ENCODE data around the gene ITGB2.

ITGB2 gene

DNA sequence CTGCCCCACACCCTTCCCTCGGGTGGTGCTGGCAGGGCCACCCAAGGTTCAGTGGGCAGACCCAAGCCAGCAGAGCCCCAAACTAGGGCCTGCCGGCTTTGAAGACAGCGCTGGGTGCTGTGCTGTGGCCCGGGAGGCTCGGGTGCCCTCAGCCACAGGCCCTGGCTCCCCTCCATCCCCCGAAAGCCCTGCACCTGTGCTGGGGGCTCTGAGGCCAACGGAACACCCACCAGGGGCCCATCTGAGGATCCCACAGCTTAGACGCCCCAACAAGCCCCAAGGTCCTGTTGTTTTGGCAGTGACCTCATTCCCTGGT lies 8.6 kb downstream of the ITGB2 start:
- Histone ChIP-seq H3K4me1 (ENCODE audit: control insufficient read depth, low read length) (peaks cover 19% of the 10 kb centered on the region), H3K4me2 (ENCODE audit: low read length) (no peak overlapping the region), H3K27ac (ENCODE audit: low read depth, low read length) (no peak overlapping the region), H3K4me3 (ENCODE audit: low read length) (no peak overlapping the region), H3K9me2 (replicated peaks; ENCODE audit: control insufficient read depth, low read length) (no peaks in the 10 kb centered on the region), H3K36me3 (ENCODE audit: control insufficient read depth, low read length) (no peaks in the 10 kb centered on the region), H3K9me3 (ENCODE audit: control insufficient read depth, insufficient read depth, low read length) (no peaks in the 10 kb centered on the region), H3K27me3 (ENCODE audit: control insufficient read depth, low read length) (peaks cover 40% of the 10 kb centered on the region), H3K79me2 (ENCODE audit: control insufficient read depth, low read length) (no peaks in the 10 kb centered on the region), H4K20me1 (ENCODE audit: control insufficient read depth, insufficient read depth, low read depth, low read length) (peaks cover 3% of the 10 kb centered on the region; the same call in 1 of the 2 replicates), H3F3A (ENCODE audit: control insufficient read depth, insufficient read depth) (no peaks in the 10 kb centered on the region; the same call in 1 of the 2 replicates)
- no peak for TF ChIP-seq EZH2phosphoT487 (IDR thresholded peaks at IDR 0.05; ENCODE audit: borderline replicate concordance, low read length)
- TF ChIP-seq, protein P1, sequence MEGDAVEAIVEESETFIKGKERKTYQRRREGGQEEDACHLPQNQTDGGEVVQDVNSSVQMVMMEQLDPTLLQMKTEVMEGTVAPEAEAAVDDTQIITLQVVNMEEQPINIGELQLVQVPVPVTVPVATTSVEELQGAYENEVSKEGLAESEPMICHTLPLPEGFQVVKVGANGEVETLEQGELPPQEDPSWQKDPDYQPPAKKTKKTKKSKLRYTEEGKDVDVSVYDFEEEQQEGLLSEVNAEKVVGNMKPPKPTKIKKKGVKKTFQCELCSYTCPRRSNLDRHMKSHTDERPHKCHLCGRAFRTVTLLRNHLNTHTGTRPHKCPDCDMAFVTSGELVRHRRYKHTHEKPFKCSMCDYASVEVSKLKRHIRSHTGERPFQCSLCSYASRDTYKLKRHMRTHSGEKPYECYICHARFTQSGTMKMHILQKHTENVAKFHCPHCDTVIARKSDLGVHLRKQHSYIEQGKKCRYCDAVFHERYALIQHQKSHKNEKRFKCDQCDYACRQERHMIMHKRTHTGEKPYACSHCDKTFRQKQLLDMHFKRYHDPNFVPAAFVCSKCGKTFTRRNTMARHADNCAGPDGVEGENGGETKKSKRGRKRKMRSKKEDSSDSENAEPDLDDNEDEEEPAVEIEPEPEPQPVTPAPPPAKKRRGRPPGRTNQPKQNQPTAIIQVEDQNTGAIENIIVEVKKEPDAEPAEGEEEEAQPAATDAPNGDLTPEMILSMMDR (IDR thresholded peaks at IDR 0.05; ENCODE audit: low read depth, low read length, poor library complexity, severe bottlenecking), result no peak

DNA sequence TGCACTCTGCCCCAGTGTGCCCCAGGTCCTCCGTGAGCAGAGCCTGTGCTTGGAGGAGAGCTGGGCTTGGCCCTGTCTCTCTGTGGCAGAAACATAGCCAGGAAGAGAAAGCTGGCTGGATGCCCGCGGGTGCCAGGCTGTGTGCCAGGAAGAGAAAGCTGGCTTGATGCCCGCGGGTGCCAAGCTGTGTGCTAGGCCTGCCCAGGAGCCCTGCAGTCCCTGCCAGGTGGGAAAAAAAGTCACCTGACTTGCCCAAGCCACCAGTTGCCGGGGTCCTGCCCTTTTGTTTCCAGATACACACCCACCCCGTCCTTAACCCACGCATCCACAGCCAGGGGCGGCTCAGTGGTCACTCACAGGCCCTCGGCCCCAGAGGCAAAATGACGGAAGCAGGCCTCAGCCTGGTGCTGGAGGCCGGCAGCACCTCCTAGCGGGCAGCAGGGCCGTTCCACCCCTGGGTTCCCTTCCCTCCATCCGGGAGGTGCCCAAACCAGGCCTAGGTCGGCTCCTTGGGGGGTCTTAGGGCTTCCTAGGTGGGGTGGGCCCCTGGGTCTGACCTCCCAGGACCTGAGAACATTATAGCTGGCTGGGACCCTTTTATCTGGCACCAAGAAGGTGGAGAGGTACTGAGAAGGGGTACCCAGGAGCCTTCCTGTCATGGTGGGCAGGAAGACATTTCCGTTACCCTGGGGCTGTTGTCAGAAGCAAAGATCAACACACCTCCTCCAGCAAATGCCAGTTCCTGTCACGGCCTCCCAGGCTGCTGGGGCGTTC lies 9.1 kb downstream of the ITGB2 start:
- H3K4me1 ChIP-seq (ENCODE audit: control insufficient read depth, low read length), result peaks cover 16% of the 10 kb centered on the region
- no peaks in the 10 kb centered on the region for H3F3A ChIP-seq (ENCODE audit: control insufficient read depth, insufficient read depth)
- H3K79me2 ChIP-seq (ENCODE audit: control insufficient read depth, low read length), result no peaks in the 10 kb centered on the region
- H3K27me3 ChIP-seq (ENCODE audit: control insufficient read depth, low read length), result peaks cover 40% of the 10 kb centered on the region
- no peak overlapping the region for H3K4me2 ChIP-seq (ENCODE audit: low read length)
- no peaks in the 10 kb centered on the region for H3K36me3 ChIP-seq (ENCODE audit: control insufficient read depth, low read length)
- H4K20me1 ChIP-seq (ENCODE audit: control insufficient read depth, insufficient read depth, low read depth, low read length), result peaks cover 3% of the 10 kb centered on the region; the same call in 1 of the 2 replicates
- H3K27ac ChIP-seq (ENCODE audit: low read depth, low read length), result no peak overlapping the region
- no peak overlapping the region for H3K4me3 ChIP-seq (ENCODE audit: low read length)
- H3K9me3 ChIP-seq (ENCODE audit: control insufficient read depth, insufficient read depth, low read length), result no peaks in the 10 kb centered on the region
- TF ChIP-seq EZH2phosphoT487 (IDR thresholded peaks at IDR 0.05; ENCODE audit: borderline replicate concordance, low read length), result no peak
- TF ChIP-seq, protein P1 (IDR thresholded peaks at IDR 0.05; ENCODE audit: low read depth, low read length, poor library complexity, severe bottlenecking), result peak; percentile 72
- H3K9me2 ChIP-seq (replicated peaks; ENCODE audit: control insufficient read depth, low read length), result no peaks in the 10 kb centered on the region

DNA sequence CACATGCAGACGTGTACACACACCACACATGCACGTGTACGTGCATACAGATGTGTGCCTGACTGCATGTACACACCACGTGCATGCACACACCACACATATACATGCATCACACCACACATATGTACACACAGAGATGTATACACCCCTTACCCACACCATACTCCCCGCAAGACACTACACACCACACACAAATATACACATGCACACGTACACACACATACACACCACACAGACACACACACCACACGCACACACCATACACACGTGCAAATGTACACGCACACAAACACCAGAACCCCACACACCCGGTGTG lies 9.7 kb downstream of the ITGB2 start:
- peaks cover 3% of the 10 kb centered on the region; the same call in 1 of the 2 replicates for H4K20me1 ChIP-seq (ENCODE audit: control insufficient read depth, insufficient read depth, low read depth, low read length)
- no peaks in the 10 kb centered on the region for H3F3A ChIP-seq (ENCODE audit: control insufficient read depth, insufficient read depth)
- TF ChIP-seq, protein P1 (IDR thresholded peaks at IDR 0.05; ENCODE audit: low read depth, low read length, poor library complexity, severe bottlenecking), result no peak
- TF ChIP-seq EZH2phosphoT487 (IDR thresholded peaks at IDR 0.05; ENCODE audit: borderline replicate concordance, low read length), result no peak
- no peaks in the 10 kb centered on the region for H3K36me3 ChIP-seq (ENCODE audit: control insufficient read depth, low read length)
- H3K27ac ChIP-seq (ENCODE audit: low read depth, low read length), result no peak overlapping the region
- H3K4me1 ChIP-seq (ENCODE audit: control insufficient read depth, low read length), result peaks cover 16% of the 10 kb centered on the region
- H3K9me2 ChIP-seq (replicated peaks; ENCODE audit: control insufficient read depth, low read length), result no peaks in the 10 kb centered on the region
- H3K9me3 ChIP-seq (ENCODE audit: control insufficient read depth, insufficient read depth, low read length), result no peaks in the 10 kb centered on the region
- no peaks in the 10 kb centered on the region for H3K79me2 ChIP-seq (ENCODE audit: control insufficient read depth, low read length)
- H3K4me3 ChIP-seq (ENCODE audit: low read length), result no peak overlapping the region
- H3K4me2 ChIP-seq (ENCODE audit: low read length), result no peak overlapping the region
- peaks cover 40% of the 10 kb centered on the region for H3K27me3 ChIP-seq (ENCODE audit: control insufficient read depth, low read length)

All from DOHH2 (cell line).